ENCODE results near the gene IGFBP6.

The IGFBP6 gene

GRCh38 chr12:53120685-53121525 lies 23.4 kb downstream of the IGFBP6 start:
- no peak for DNase-seq (ENCODE audit: low spot score)

- DNase-seq (ENCODE audit: low spot score), result no peak
Measured at GRCh38 chr12:53122961-53123468, 25.5 kb downstream of the IGFBP6 start.

GRCh38 chr12:53123578-53124351 lies 26.3 kb downstream of the IGFBP6 start:
- DNase-seq (ENCODE audit: low spot score), result no peak

- no peak for DNase-seq (ENCODE audit: low spot score)
Measured at GRCh38 chr12:53124352-53124723, 26.9 kb downstream of the IGFBP6 start.

- no peak for DNase-seq (ENCODE audit: low spot score)
Measured at GRCh38 chr12:53127169-53127568, 29.7 kb downstream of the IGFBP6 start.

- DNase-seq (ENCODE audit: low spot score), result no peak
Measured at GRCh38 chr12:53128780-53129569, 31.5 kb downstream of the IGFBP6 start.

- DNase-seq (ENCODE audit: low spot score), result no peak
Measured at GRCh38 chr12:53131844-53132243, 34.4 kb downstream of the IGFBP6 start.

- no peak for DNase-seq (ENCODE audit: low spot score)
Measured at GRCh38 chr12:53133722-53134121, 36.3 kb downstream of the IGFBP6 start.

GRCh38 chr12:53143355-53143754 lies 45.9 kb downstream of the IGFBP6 start:
- DNase-seq (ENCODE audit: low spot score), result no peak

- DNase-seq (ENCODE audit: low spot score), result no peak
Measured at GRCh38 chr12:53145383-53146260, 48.2 kb downstream of the IGFBP6 start.

- no peak for DNase-seq (ENCODE audit: low spot score)
Measured at GRCh38 chr12:53147181-53147580, 49.7 kb downstream of the IGFBP6 start.

- DNase-seq (ENCODE audit: low spot score), result no peak
Measured at GRCh38 chr12:53147653-53148052, 50.2 kb downstream of the IGFBP6 start.

GRCh38 chr12:53151039-53151438 lies 53.6 kb downstream of the IGFBP6 start:
- DNase-seq (ENCODE audit: low spot score), result no peak
